ENCODE data around the gene AMMECR1. TPM values are rescaled to one million over a fixed set of nuclear protein-coding genes. Genes with fewer than 3 reads are reported as not detected.

AMMECR1 gene
- total and polyA plus RNA-seq, 2 of the 13 experiments (the other 11 are each of a cell fraction or from before 2014, with no cell fraction given), result 3.1 to 7.5 TPM

DNA sequence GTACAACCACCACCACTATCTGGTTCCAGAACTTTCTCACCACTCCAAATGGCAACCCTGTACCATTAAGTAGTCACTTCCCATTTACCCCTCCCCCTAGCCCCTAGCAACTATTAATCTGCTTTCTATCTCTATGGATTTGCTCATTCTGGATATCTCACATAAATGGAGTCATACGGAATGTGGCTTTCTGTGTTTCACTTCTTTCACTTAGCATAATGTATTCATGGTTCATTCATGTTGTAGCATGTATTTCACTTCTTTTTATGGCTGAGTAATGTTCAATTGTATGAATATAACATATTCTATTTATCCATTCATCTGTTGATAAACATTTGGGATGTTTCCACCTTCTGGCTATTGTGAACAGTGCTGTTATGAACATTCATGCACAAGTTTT is 104.7 kb downstream of the AMMECR1 start:
- Histone ChIP-seq H3K36me3 (replicated peaks in 1 of 2; ENCODE audit: control insufficient read depth in 1 of 2, insufficient read depth in 2 of 2, low read length in 2 of 2) (no peaks in the 10 kb centered on the region), H3K9me3 (ENCODE audit: low read length) (no peaks in the 10 kb centered on the region), H3K79me2 (ENCODE audit: insufficient read depth, low read length) (no peaks in the 10 kb centered on the region), H2AFZ (ENCODE audit: low read length) (no peak overlapping the region), H4K20me1 (ENCODE audit: insufficient read depth, low read length) (no peaks in the 10 kb centered on the region), H3K27me3 (ENCODE audit: control insufficient read depth in 1 of 2, insufficient read depth in 2 of 2, low read length in 2 of 2) (no peaks in the 10 kb centered on the region), H3K4me2 (ENCODE audit: low read depth, low read length) (no peak overlapping the region), H3K27ac (ENCODE audit: extremely low read length, insufficient read depth, low read length) (no peak overlapping the region), H3K4me1 (ENCODE audit: insufficient read depth, low read length) (no peaks in the 10 kb centered on the region), H3K4me3 (replicated peaks in 1 of 3; ENCODE audit: insufficient read depth in 1 of 3, low read depth in 2 of 3, low read length in 3 of 3) (no peak overlapping the region), H3K9ac (ENCODE audit: insufficient read depth, low read depth, low read length) (no peak overlapping the region)
- DNase-seq (ENCODE audit: low spot score) (no peak), FAIRE-seq (no peak), ATAC-seq (no peak)
- intact Hi-C loops (cut with micrococcal nuclease; ENCODE audit: unreplicated experiment), result no loop called here
- in situ Hi-C loops (cut with HindIII; ENCODE audit: extremely low pct_ligation_motif_present, low pct_unique_long_range_greater_than_20kb), result no loop called here
- ChIA-PET POLR2A (no interaction called here), CTCF (ENCODE audit: low intra/inter-chr PET ratio, low total read pairs) (no interaction called here)
- BruUV-seq (replicated peaks), result no TSS peak
- 100% methylated on average over 1 of the region's 1 CpG for WGBS (ENCODE audit: low lambda C conversion rate)
- TF ChIP-seq ZMYM3 (CRISPR knock-in tag; IDR thresholded peaks at IDR 0.05) (no peak), ATF7-NPFF (CRISPR knock-in tag; IDR thresholded peaks at IDR 0.05; ENCODE audit: low read depth) (no peak), EHMT2 (IDR thresholded peaks at IDR 0.05; ENCODE audit: borderline replicate concordance, low read depth, low read length) (no peak), AHR (CRISPR knock-in tag; IDR thresholded peaks at IDR 0.05) (no peak), CBFB (CRISPR knock-in tag; IDR thresholded peaks at IDR 0.05) (no peak), PLRG1 (conservative IDR thresholded peaks at IDR 0.05) (no peak), GABPB1 (CRISPR knock-in tag; IDR thresholded peaks at IDR 0.05) (no peak), TARDBP (CRISPR knock-in tag; IDR thresholded peaks at IDR 0.05) (no peak), MED13 (CRISPR knock-in tag; IDR thresholded peaks at IDR 0.05) (no peak), MYC (CRISPR knock-in tag; IDR thresholded peaks at IDR 0.05; ENCODE audit: borderline replicate concordance) (no peak), JARID2 (CRISPR knock-in tag; IDR thresholded peaks at IDR 0.05; ENCODE audit: insufficient replicate concordance) (no peak), KLF13 (CRISPR knock-in tag; IDR thresholded peaks at IDR 0.05) (no peak), SSRP1 (CRISPR knock-in tag; IDR thresholded peaks at IDR 0.05) (no peak)
- TF ChIP-seq, protein P1, sequence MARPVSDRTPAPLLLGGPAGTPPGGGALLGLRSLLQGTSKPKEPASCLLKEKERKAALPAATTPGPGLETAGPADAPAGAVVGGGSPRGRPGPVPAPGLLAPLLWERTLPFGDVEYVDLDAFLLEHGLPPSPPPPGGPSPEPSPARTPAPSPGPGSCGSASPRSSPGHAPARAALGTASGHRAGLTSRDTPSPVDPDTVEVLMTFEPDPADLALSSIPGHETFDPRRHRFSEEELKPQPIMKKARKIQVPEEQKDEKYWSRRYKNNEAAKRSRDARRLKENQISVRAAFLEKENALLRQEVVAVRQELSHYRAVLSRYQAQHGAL (CRISPR knock-in tag; IDR thresholded peaks at IDR 0.05; ENCODE audit: not compliant biosample characterization), result no peak
- TF ChIP-seq, protein P2, sequence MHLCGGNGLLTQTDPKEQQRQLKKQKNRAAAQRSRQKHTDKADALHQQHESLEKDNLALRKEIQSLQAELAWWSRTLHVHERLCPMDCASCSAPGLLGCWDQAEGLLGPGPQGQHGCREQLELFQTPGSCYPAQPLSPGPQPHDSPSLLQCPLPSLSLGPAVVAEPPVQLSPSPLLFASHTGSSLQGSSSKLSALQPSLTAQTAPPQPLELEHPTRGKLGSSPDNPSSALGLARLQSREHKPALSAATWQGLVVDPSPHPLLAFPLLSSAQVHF (CRISPR knock-in tag; IDR thresholded peaks at IDR 0.05), result no peak
- TF ChIP-seq, protein P3, sequence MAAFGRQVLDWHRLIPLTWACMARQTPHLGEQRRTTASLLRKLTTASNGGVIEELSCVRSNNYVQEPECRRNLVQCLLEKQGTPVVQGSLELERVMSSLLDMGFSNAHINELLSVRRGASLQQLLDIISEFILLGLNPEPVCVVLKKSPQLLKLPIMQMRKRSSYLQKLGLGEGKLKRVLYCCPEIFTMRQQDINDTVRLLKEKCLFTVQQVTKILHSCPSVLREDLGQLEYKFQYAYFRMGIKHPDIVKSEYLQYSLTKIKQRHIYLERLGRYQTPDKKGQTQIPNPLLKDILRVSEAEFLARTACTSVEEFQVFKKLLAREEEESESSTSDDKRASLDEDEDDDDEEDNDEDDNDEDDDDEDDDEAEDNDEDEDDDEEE (CRISPR knock-in tag; IDR thresholded peaks at IDR 0.05), result no peak
- TF ChIP-seq, protein P4, sequence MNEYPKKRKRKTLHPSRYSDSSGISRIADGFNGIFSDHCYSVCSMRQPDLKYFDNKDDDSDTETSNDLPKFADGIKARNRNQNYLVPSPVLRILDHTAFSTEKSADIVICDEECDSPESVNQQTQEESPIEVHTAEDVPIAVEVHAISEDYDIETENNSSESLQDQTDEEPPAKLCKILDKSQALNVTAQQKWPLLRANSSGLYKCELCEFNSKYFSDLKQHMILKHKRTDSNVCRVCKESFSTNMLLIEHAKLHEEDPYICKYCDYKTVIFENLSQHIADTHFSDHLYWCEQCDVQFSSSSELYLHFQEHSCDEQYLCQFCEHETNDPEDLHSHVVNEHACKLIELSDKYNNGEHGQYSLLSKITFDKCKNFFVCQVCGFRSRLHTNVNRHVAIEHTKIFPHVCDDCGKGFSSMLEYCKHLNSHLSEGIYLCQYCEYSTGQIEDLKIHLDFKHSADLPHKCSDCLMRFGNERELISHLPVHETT (CRISPR knock-in tag; conservative IDR thresholded peaks at IDR 0.05), result no peak

Data from HepG2 (cell line).